Eye (tissue), 1 donor: Measurements from ENCODE around the gene LMX1B.

Experiments used
- DNase-seq: peaks from one replicate; pipeline ENCODE4 v3.0.0-alpha.2; 2015

LMX1B gene

GRCh38 chr9:126661521-126662251 lies 48.0 kb downstream of the LMX1B start:
- DNase-seq: peak; percentile 68

- DNase-seq: no peak
These were observed 49.9 kb downstream of the LMX1B start for GRCh38 chr9:126663661-126664072.

DNA sequence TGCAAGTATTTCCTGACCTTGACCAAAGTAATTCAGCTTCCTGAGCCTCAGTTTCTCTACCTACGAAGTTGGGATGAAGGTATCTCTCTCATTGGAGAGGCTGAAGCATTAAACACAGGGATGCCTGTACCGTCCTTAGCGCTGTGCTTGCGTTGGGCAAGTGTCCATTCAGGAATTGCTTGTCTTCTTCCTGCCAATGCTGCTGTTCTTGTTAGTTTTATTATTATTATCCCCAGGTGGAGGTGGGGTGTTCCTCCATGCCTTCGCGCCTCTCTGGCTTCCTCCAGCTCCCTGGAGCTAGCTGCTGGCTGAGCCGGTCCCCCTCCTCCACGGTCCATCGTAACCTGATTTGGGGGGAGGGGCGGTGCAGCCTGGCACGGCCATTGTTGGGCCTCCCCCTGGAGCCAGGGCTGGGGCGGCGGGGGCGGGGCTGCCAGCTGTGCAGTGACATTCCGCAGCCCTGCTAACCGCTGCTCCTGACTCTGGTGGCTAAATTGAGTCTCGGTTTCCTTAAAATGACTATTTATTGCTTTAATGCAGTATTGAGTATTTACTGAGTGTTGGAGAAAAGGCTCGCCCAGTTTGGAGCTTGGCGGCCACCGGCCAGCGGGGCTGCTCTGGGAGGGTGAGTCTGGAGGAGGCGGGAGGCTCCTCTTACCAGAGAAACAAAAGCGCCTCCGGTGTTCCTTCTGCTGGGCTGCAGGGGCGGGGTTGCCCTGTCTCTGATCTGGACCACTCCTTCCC lies 51.3 kb downstream of the LMX1B start:
- DNase-seq: peak; percentile 68

DNA sequence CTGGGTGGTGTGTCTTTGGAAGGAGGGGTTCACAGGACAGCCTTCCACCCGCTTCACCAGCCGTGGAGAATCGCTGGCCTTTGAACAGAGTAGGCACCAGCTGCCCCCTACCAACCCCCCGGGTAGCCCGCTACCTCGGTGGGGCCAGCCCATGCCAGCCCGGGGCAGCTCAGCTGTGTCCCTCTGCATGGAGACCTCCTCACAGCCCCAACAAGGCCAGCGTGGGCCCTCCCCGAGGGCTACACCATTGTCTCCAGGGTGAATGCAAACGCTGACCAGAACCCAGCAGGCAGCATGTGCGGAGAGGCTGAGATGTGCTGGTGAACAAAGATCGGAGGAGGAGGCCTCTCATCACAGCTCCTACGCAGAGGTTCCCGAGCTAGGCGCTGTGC lies 51.9 kb downstream of the LMX1B start:
- no peak for DNase-seq

GRCh38 chr9:126666155-126666803 lies 52.6 kb downstream of the LMX1B start:
- no peak for DNase-seq

GRCh38 chr9:126667190-126668055 lies 53.7 kb downstream of the LMX1B start:
- no peak for DNase-seq

GRCh38 chr9:126668058-126668457 lies 54.3 kb downstream of the LMX1B start:
- DNase-seq: no peak

- DNase-seq: no peak
These were observed 55.4 kb downstream of the LMX1B start for GRCh38 chr9:126669108-126669507.

DNA sequence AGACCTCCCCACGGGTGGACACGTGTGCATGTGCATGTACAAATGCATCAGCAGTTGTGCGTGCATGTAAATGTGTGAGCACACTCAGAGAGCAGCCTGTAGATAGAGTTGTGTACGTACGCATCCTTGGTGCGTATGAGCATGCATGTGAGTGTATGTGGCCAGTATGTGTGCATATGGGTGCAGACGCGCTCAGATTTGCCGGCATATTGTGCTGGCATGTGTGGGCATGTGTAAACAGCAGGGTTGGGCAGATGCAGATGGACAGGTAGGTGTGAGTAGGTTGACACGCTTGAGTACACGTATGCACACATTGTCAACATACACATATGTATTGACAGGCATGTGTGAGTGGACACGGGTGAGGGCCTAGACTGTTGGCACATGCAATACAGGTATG lies 56.5 kb downstream of the LMX1B start:
- DNase-seq: no peak

DNA sequence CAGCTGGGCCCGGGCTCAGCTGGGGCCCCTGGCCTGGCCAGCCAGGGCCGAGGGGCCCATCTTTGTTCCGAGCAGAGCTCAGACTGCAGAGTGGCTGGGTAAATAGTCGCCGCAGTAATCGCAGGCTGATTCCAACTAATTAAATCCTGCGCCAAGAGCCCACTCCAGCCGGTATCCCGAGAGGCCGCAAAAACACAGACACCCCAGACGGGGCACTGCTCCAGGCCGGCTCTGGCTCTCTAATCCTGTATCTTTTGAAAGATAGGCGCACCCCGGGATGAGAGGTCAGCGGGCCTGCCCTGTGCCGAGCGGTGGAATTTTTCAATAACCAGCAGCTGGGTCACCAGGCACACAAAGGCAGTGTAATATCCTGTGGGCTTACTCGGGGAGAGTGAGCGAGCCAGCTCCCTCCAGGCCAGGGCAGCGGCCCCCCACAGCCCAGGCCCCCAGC lies 57.7 kb downstream of the LMX1B start:
- DNase-seq: peak; percentile 76

- no peak for DNase-seq
These were observed 58.3 kb downstream of the LMX1B start for GRCh38 chr9:126671983-126672382.

DNA sequence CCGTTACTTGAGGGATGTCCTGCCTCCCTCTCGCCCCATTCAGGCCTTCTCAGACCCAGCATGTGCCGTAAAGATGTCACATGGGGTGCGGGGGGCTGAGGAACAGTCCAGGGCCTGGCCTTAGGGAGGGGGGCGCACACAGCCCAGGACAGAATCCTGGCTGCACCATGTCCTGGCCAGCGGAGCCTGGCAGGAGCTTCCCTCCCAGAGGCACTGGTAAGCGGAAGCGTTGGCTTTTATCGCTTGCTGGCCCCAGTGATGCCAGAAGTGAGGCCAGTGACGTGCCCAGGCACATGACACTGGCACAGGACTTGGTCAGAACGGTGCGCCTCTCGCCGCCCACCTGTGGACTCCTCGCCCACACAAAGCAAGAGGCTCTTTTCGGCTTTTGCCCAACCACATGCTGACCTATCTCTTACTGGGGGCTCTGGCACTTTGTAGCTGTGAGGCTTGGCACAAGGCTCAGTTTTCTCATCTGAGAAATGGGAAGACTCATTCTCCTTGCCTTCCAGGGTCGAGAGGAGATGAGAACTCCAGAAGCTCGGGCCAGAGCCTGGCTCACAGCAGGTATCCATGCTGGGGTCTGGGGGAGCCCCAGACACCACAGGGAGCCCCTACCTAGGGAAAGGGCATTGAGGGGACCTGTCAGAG lies 59.0 kb downstream of the LMX1B start:
- no peak for DNase-seq

- peak; percentile 51 for DNase-seq
These were observed 60.1 kb downstream of the LMX1B start for GRCh38 chr9:126673689-126674364.

DNA sequence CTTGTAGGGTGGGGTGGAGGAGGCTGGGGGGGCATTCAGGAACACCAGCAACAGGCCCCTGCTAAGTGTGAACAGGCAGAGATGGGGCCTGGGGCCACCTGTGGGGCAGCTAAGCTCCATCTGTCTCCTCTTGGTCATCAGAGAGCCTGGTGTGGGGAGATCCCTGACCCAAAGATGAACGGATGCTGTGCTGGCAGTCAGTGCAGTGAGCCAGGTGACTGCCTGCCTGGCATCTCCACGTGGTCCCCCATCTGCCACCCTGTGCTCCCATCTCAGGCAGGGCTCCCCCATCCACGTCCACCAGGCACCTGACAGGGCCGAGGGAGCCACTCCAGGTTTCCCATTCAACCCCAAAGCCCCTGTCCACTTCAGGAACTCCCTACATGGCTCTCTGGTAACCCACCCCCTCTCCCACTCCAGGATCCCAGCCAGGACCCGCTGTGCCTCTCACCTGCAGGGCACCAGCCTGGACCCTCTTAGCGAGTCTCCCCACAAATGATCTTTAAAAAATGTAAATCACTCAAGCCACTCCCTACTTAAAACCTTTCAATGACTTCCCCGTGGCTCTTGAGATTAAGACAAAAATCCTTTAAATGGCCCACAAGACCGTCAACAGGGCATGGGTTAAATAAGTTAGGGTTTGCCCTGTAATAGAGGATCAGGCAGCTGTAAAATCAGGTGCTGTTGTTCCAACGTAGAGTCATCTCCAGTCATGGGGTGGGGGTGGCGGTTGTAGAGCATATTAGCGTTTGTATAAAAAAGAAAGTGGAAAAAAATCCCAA lies 60.8 kb downstream of the LMX1B start:
- no peak for DNase-seq

- DNase-seq: no peak
These were observed 61.4 kb downstream of the LMX1B start for GRCh38 chr9:126675147-126675467.

GRCh38 chr9:126676102-126676684 lies 62.5 kb downstream of the LMX1B start:
- no peak for DNase-seq

DNA sequence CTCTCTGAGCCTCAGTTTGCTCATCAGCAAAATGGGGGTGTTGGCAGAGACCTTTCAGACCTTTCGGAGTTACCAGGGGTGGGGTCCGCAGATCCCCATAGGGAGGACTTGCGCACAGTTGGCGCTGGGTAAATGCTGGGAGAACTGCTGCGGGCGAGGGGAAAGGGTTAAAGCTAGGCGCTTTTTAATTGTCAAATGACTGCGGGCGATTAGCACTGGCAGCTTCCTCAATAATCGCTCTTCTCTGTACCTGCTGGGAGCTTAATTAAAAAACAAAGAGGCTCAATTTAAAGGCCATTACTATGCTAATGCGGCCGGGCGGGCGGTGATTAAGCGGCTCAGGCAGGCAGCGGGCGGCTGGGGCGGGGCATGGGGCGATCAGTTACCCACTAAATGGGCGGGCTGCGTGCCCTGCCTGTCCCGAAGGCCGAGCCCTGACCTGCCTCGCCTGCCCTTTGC lies 63.0 kb downstream of the LMX1B start:
- DNase-seq: peak; percentile 60

- no peak for DNase-seq
These were observed 63.7 kb downstream of the LMX1B start for GRCh38 chr9:126677188-126678084.

GRCh38 chr9:126678989-126679388 lies 65.3 kb downstream of the LMX1B start:
- no peak for DNase-seq
